OCI-LY3 (cell line): ENCODE results near the gene DPYSL3.

Source experiments
- H2AFZ ChIP-seq: fragments of 200-600, 300-600 bp; shearing (Covaris generic); 2 replicates; pipeline ENCODE4 v1.6.0; 2014; ENCODE audit warnings: antibody characterized with exemption, low read depth, low read length
- H3K27ac ChIP-seq: fragments of 200-600, 300-600 bp; sonication (generic); 2 replicates; pipeline ENCODE4 v1.5.1; 2014; ENCODE audit warnings: mild to moderate bottlenecking, low read length, moderate library complexity, mixed read lengths
- H3K27me3 ChIP-seq: fragments of 200-600, 300-600 bp; sonication (generic); 2 replicates; pipeline ENCODE4 v1.6.1; 2014; ENCODE audit warnings: low read depth, low read length, mixed read lengths
- H3K36me3 ChIP-seq: fragments of 200-600, 300-600 bp; sonication (generic); replicated peaks from 2 replicates; pipeline ENCODE3; 2014; ENCODE audit warnings: low read depth, low read length, mixed read lengths
- H3K4me1 ChIP-seq: fragments of 300-600, 200-600 bp; sonication (generic); 2 replicates; pipeline ENCODE4 v1.6.1; 2014; ENCODE audit warnings: low read length, mixed read lengths
- H3K4me2 ChIP-seq: fragments of 200-600, 300-600 bp; sonication (generic); 2 replicates; pipeline ENCODE4 v1.6.1; 2014; ENCODE audit warnings: low read length, mixed read lengths
- H3K4me3 ChIP-seq: fragments of 300-600, 200-600 bp; sonication (generic); 2 replicates; pipeline ENCODE4 v1.5.1; 2014; ENCODE audit warnings: antibody characterized with exemption, mild to moderate bottlenecking, low read length, moderate library complexity
- H3K79me2 ChIP-seq: fragments of 300-600, 200-600 bp; shearing (Covaris generic); 2 replicates; pipeline ENCODE4 v1.6.1; 2014; ENCODE audit warnings: mild to moderate bottlenecking, low read length, mixed read lengths
- H3K9ac ChIP-seq: fragments of 300-600, 200-600 bp; shearing (Covaris generic); 2 replicates; pipeline ENCODE4 v1.6.0; 2014; ENCODE audit warnings: mild to moderate bottlenecking, low read length, moderate library complexity
- H3K9me3 ChIP-seq: fragments of 200-600, 300-600 bp; shearing (Covaris generic); 2 replicates; pipeline ENCODE4 v1.6.1; 2014; ENCODE audit warnings: low read length, mixed read lengths; ENCODE audit not compliant: insufficient read depth
- H4K20me1 ChIP-seq: fragments of 200-600, 300-600 bp; sonication (generic); 2 replicates; pipeline ENCODE4 v1.6.1; 2016; ENCODE audit warnings: low read length, mixed read lengths; ENCODE audit not compliant: insufficient read depth
- EZH2phosphoT487 ChIP-seq: fragments of 200-600 bp; shearing (Covaris generic); IDR thresholded peaks from 2 replicates; pipeline ENCODE4 v1.6.1; 2018; ENCODE audit warnings: antibody characterized with exemption, mixed run types, low read depth
- TF ChIP-seq, protein P1 (sequence below): fragments of 200-600, 300-600 bp; sonication (generic); IDR thresholded peaks from 2 replicates; pipeline ENCODE4 v1.5.1; 2014; ENCODE audit warnings: antibody characterized with exemption, low read length, low read depth

Gene DPYSL3

GRCh38 chr5:147509710-147510651 is at the start of gene DPYSL3:
Gene DPYSL3, minus strand, starts transcription at chr5:147510068. Its CDS starts 210 bp downstream, at chr5:147509858.
- H3K4me1 ChIP-seq: no peaks in the 10 kb centered on the region
- H3K4me2 ChIP-seq: no peak within 1 kb of the TSS
- no peaks in the 10 kb centered on the region for H4K20me1 ChIP-seq
- no peak within 1 kb of the TSS for H2AFZ ChIP-seq
- no peaks in the 10 kb centered on the region for H3K27me3 ChIP-seq
- H3K36me3 ChIP-seq: no peaks in the 10 kb centered on the region
- no peaks in the 10 kb centered on the region for H3K79me2 ChIP-seq
- H3K27ac ChIP-seq: no peak within 1 kb of the TSS
- no peak for TF ChIP-seq EZH2phosphoT487
- TF ChIP-seq, protein P1, sequence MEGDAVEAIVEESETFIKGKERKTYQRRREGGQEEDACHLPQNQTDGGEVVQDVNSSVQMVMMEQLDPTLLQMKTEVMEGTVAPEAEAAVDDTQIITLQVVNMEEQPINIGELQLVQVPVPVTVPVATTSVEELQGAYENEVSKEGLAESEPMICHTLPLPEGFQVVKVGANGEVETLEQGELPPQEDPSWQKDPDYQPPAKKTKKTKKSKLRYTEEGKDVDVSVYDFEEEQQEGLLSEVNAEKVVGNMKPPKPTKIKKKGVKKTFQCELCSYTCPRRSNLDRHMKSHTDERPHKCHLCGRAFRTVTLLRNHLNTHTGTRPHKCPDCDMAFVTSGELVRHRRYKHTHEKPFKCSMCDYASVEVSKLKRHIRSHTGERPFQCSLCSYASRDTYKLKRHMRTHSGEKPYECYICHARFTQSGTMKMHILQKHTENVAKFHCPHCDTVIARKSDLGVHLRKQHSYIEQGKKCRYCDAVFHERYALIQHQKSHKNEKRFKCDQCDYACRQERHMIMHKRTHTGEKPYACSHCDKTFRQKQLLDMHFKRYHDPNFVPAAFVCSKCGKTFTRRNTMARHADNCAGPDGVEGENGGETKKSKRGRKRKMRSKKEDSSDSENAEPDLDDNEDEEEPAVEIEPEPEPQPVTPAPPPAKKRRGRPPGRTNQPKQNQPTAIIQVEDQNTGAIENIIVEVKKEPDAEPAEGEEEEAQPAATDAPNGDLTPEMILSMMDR: no peak
- no peak within 1 kb of the TSS for H3K4me3 ChIP-seq
- H3K9me3 ChIP-seq: no peaks in the 10 kb centered on the region
- H3K9ac ChIP-seq: no peak within 1 kb of the TSS

GRCh38 chr5:147558826-147559225 is 49.0 kb upstream of the DPYSL3 start:
- H3K4me1 ChIP-seq: no peaks in the 10 kb centered on the region
- no peak overlapping the region for H3K4me2 ChIP-seq
- H4K20me1 ChIP-seq: no peaks in the 10 kb centered on the region
- no peak overlapping the region for H3K9ac ChIP-seq
- H3K9me3 ChIP-seq: no peaks in the 10 kb centered on the region
- H3K27me3 ChIP-seq: 0 out of 2 replicates have a peak, but pooled peaks cover 8% of the 10 kb centered on the region
- no peaks in the 10 kb centered on the region for H3K36me3 ChIP-seq
- TF ChIP-seq EZH2phosphoT487: no peak
- TF ChIP-seq, protein P1: peak; percentile 36
- no peaks in the 10 kb centered on the region for H3K79me2 ChIP-seq
- H3K27ac ChIP-seq: no peak overlapping the region
- H3K4me3 ChIP-seq: no peak overlapping the region
- no peak overlapping the region for H2AFZ ChIP-seq

- TF ChIP-seq EZH2phosphoT487: no peak
- TF ChIP-seq, protein P1: no peak
- Histone ChIP-seq H3K27me3 (0 out of 2 replicates have a peak, but pooled peaks cover 8% of the 10 kb centered on the region), H3K4me3 (no peak overlapping the region), H2AFZ (no peak overlapping the region), H3K27ac (no peak overlapping the region), H3K79me2 (no peaks in the 10 kb centered on the region), H4K20me1 (no peaks in the 10 kb centered on the region), H3K36me3 (no peaks in the 10 kb centered on the region), H3K9me3 (no peaks in the 10 kb centered on the region), H3K4me2 (no peak overlapping the region), H3K4me1 (no peaks in the 10 kb centered on the region), H3K9ac (no peak overlapping the region)
These were observed 48.2 kb upstream of the DPYSL3 start for GRCh38 chr5:147557876-147558745.

GRCh38 chr5:147555176-147555575 is 45.3 kb upstream of the DPYSL3 start:
- Histone ChIP-seq H3K27ac (no peak overlapping the region), H3K4me1 (no peaks in the 10 kb centered on the region), H3K79me2 (no peaks in the 10 kb centered on the region), H3K9me3 (no peaks in the 10 kb centered on the region), H3K9ac (no peak overlapping the region), H4K20me1 (no peaks in the 10 kb centered on the region), H3K36me3 (no peaks in the 10 kb centered on the region), H2AFZ (no peak overlapping the region), H3K4me2 (no peak overlapping the region), H3K27me3 (0 out of 2 replicates have a peak, but pooled peaks cover 2% of the 10 kb centered on the region), H3K4me3 (no peak overlapping the region)
- TF ChIP-seq EZH2phosphoT487: no peak
- TF ChIP-seq, protein P1: no peak
